Ascending aorta (tissue), 2 donors: ENCODE measurements around the gene NEDD9. TPM values are rescaled to one million over a fixed set of nuclear protein-coding genes. Genes with fewer than 3 reads are reported as not detected.

ENCODE experiments used
- DNase-seq, 2 donors: peaks; one replicate each; pipeline ENCODE4 v3.0.0-alpha.2; 2019; ENCODE audit warnings: low spot score in 2 of 2
- H3K27ac ChIP-seq, 2 donors: fragments of 200-600 bp; sonication (generic); one replicate each; pipeline ENCODE4 v1.5.1; 2016 to 2017; ENCODE audit warnings: mild to moderate bottlenecking in 1 of 2
- H3K27me3 ChIP-seq: fragments of 200-600 bp; sonication (generic); one replicate; pipeline ENCODE4 v1.5.1; 2017
- H3K36me3 ChIP-seq, 2 donors: fragments of 200-600 bp; sonication (generic); one replicate each; pipeline ENCODE4 v1.5.1; 2016
- H3K4me1 ChIP-seq, 2 donors: fragments of 200-600 bp; sonication (generic); one replicate each; pipeline ENCODE4 v1.5.1; 2016 to 2017; ENCODE audit warnings: mild to moderate bottlenecking in 1 of 2
- H3K4me3 ChIP-seq, 2 donors: fragments of 200-600 bp; sonication (generic); one replicate each; pipeline ENCODE4 v1.5.1; 2016 to 2017; ENCODE audit warnings: mild to moderate bottlenecking in 1 of 2
- H3K9me3 ChIP-seq, 2 donors: fragments of 200-600 bp; sonication (generic); one replicate each; pipeline ENCODE4 v1.5.1; 2016
- CTCF ChIP-seq, 3 experiments: fragments of 200-600 bp in 2 of 3; fragments of 450-650 bp in 1 of 3; sonication (generic) in 2 of 3; IDR thresholded peaks; one replicate each; pipeline ENCODE4 v1.5.1; 2016 to 2019; ENCODE audit warnings: antibody characterized with exemption in 3 of 3, mild to moderate bottlenecking in 1 of 3, moderate library complexity in 1 of 3
- intact Hi-C: fragments of 100-400 bp; cut with DNase I; formaldehyde crosslinking; loops from one replicate; pipeline ENCODE4 v1.15.1; 2023
- total RNA-seq: library from RNA; depleted of rRNA; stranded (reverse); fragments of >200 nt; gene quantifications from one replicate; pipeline ENCODE4 v1.1.0, GENCODE V29; 2016

NEDD9 gene
- total RNA-seq, 1 donor from 2014 or later, result 150 TPM

DNA sequence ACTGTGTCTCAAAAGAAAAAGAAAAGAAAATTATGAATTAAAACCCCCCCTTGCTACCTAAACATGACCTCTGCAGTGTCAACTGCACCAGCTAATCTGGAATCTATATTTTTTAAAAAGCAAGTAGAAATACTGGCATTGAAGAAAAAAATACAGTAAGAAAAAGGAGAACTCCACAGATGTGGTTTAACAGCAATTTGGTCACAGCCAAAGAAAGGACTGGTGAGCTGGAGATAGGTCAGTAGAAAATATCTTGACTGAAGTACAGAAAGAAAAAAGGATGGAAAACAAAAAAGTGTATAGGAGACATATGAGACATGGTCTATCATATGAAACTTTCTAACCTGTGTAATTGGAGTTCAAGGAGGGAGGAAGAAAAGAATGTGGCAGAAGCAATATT is 76.9 kb downstream of the NEDD9 start:
- H3K27ac ChIP-seq, result no peak overlapping the region
- no peak for TF ChIP-seq CTCF (IDR thresholded peaks at IDR 0.05)
- intact Hi-C loops, result no loop called here
- H3K36me3 ChIP-seq, result no peaks in the 10 kb centered on the region
- H3K27me3 ChIP-seq, result no peaks in the 10 kb centered on the region
- DNase-seq, result no peak
- no peak overlapping the region for H3K4me3 ChIP-seq
- H3K9me3 ChIP-seq, result peaks cover 0 to 5% of the 10 kb centered on the region in 2 donors
- no peaks in the 10 kb centered on the region for H3K4me1 ChIP-seq

- Histone ChIP-seq H3K27me3 (no peaks in the 10 kb centered on the region), H3K4me3 (no peak overlapping the region), H3K27ac (no peak overlapping the region), H3K4me1 (no peaks in the 10 kb centered on the region), H3K36me3 (no peaks in the 10 kb centered on the region), H3K9me3 (peaks cover 0 to 5% of the 10 kb centered on the region in 2 donors)
- no peak for TF ChIP-seq CTCF (IDR thresholded peaks at IDR 0.05)
- intact Hi-C loops, result no loop called here
- DNase-seq, result no peak
Measured at GRCh38 chr6:11153447-11153846, 79.0 kb downstream of the NEDD9 start.

DNA sequence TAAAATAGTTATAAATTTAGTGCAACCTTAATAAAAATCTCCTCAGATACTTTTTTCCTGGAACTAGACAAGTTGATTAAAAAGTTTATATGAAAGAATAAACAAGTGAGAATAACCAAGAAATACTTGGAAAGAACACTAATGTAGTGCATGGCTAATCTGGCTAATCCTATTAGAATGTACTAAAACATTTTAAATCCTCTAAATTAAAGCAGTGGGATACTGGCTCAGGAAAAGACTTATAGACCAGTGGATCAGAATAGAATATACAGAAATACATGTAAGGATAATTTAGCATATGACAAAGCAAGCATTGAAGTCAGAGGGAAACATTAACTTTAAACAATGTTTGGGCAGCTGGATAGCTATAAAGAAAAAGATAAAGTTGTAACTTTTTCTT is 79.9 kb downstream of the NEDD9 start:
- Histone ChIP-seq H3K9me3 (peaks cover 0 to 5% of the 10 kb centered on the region in 2 donors), H3K4me1 (no peaks in the 10 kb centered on the region), H3K4me3 (no peak overlapping the region), H3K27ac (no peak overlapping the region), H3K36me3 (no peaks in the 10 kb centered on the region), H3K27me3 (no peaks in the 10 kb centered on the region)
- DNase-seq, result no peak
- intact Hi-C loops, result no loop called here
- no peak for TF ChIP-seq CTCF (IDR thresholded peaks at IDR 0.05)

GRCh38 chr6:11151488-11151887 is 81.0 kb downstream of the NEDD9 start:
- Histone ChIP-seq H3K27ac (no peak overlapping the region), H3K4me1 (no peaks in the 10 kb centered on the region), H3K36me3 (no peaks in the 10 kb centered on the region), H3K4me3 (no peak overlapping the region), H3K9me3 (no peaks in the 10 kb centered on the region), H3K27me3 (no peaks in the 10 kb centered on the region)
- TF ChIP-seq CTCF (IDR thresholded peaks at IDR 0.05), result no peak
- DNase-seq, result no peak
- intact Hi-C loops, result no loop called here

- intact Hi-C loops, result no loop called here
- H3K9me3 ChIP-seq, result no peaks in the 10 kb centered on the region
Measured at GRCh38 chr6:11149551-11149950, 82.9 kb downstream of the NEDD9 start.

More at GRCh38 chr6:11149551-11149950, 82.9 kb downstream of the NEDD9 start:
- H3K27ac ChIP-seq, result no peak overlapping the region
- no peak overlapping the region for H3K4me3 ChIP-seq
- TF ChIP-seq CTCF (IDR thresholded peaks at IDR 0.05), result no peak
- no peaks in the 10 kb centered on the region for H3K27me3 ChIP-seq
- no peaks in the 10 kb centered on the region for H3K4me1 ChIP-seq
- no peaks in the 10 kb centered on the region for H3K36me3 ChIP-seq
- DNase-seq, result no peak
